NCI-H524 (cell line): ENCODE data around the gene SPATA31E1.
"Not testable (repeated sequence)": the region's sequence is repeated elsewhere in the genome, so short reads cannot be mapped to it uniquely, and the experiment has no call there.

ENCODE experiments used
- DNase-seq, 2 experiments: peaks; one replicate each; lab custom pipeline; 2025; lab: John Stamatoyannopoulos, UW

Gene SPATA31E1

DNA sequence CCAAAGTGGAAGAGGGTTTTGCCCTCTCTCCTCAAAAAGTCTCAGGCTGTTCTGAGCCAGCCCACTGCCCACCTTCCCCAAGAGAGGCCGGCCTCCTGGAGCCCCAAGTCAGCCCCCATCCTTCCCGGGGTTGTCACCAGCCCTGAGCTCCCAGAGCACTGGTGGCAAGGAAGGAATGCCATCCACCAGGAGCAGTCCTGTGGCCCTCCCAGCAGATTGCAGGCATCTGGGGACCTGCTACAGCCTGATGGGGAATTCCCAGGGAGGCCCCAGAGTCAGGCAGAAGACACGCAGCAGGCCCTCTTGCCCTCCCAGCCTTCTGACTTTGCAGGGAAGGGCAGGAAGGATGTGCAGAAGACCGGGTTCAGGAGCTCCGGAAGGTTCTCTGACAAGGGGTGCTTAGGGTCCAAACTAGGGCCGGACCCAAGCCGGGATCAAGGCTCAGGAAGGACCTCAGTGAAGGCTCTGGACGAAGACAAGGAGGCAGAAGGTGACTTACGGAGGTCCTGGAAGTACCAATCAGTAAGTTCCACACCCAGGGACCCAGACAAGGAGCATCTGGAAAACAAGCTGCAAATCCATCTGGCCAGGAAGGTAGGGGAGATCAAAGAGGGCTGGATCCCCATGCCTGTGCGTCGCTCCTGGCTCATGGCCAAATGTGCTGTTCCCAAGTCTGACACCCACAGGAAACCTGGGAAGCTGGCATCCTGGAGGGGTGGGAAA is 3.7 kb downstream of the SPATA31E1 start:
- peak in 1 of 2 experiments; percentile 21 for DNase-seq

DNA sequence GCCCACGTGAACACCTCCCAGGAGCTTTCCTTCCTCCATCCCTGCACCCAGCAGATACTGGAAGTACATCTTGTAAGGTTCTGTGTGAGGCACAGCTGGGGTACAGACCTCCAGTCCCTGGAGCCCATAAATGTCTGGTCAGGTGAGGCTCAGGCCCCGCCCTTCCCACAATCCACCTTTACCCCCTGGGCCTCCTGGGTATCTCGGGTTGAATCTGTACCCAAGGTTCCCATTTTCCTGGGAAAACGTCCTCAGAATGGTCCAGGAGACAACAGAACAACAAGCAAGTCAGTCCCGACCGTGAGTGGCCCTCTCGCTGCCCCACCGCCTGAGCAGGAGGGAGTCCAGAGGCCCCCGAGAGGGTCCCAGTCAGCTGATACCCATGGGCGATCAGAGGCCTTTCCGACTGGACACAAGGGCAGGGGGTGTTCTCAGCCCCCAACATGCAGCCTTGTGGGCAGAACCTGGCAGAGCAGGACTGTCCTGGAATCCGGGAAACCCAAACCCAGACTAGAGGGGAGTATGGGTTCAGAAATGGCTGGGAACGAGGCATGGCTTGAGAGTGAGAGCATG is 4.3 kb downstream of the SPATA31E1 start:
- DNase-seq: no peak

DNA sequence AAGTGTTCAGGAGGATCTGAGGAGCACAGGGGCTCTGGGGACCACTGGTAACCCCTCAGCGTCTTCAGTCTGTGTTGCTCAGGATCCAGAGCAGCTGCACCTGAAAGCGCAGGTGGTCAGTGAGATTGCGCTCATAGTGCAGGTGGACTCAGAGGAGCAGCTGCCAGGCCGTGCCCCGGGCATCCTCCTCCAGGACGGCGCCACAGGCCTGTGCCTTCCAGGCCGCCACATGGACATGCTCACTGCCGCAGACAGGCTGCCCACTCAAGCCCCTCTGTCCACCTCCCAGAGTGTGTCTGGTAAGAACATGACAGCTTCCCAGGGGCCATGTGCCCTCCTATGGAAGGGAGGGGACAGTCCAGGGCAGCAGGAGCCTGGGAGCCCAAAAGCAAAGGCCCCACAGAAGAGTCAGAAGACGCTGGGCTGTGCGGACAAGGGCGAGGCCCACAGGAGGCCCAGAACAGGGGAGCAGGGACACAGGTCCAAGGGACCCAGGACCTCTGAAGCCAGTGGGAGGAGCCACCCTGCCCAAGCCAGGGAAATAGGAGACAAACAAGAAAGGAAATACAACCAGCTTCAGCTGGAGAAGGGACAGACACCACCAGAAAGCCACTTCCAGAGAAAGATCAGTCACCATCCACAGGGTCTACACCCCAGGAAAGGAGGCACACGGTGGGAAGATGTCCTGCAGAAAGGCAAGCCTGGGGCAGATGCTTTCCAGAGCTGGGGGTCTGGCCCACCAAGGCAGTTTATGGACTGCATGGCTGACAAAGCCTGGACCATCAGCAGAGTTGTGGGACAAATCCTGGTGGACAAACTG is 5.2 kb downstream of the SPATA31E1 start:
- DNase-seq: no peak

DNA sequence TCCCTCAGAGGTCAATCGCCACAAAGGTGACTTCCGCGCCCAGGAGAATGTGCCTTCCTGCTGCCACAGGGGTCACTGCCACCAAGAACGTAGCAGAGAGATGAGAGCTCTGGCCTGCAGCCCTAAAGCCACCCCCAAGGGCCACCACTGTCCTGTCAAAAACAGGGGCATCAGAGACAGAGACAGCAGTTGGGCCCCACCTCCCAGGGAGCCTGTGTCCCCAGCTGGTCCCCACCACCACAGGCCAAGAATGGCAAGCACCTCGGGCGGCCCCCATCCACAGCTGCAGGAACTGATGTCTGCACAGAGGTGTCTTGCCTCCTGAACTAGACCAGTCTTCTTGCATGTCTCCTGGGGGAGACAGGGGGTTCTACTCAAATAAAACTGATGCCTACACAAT is 5.8 kb downstream of the SPATA31E1 start:
- no peak for DNase-seq

DNA sequence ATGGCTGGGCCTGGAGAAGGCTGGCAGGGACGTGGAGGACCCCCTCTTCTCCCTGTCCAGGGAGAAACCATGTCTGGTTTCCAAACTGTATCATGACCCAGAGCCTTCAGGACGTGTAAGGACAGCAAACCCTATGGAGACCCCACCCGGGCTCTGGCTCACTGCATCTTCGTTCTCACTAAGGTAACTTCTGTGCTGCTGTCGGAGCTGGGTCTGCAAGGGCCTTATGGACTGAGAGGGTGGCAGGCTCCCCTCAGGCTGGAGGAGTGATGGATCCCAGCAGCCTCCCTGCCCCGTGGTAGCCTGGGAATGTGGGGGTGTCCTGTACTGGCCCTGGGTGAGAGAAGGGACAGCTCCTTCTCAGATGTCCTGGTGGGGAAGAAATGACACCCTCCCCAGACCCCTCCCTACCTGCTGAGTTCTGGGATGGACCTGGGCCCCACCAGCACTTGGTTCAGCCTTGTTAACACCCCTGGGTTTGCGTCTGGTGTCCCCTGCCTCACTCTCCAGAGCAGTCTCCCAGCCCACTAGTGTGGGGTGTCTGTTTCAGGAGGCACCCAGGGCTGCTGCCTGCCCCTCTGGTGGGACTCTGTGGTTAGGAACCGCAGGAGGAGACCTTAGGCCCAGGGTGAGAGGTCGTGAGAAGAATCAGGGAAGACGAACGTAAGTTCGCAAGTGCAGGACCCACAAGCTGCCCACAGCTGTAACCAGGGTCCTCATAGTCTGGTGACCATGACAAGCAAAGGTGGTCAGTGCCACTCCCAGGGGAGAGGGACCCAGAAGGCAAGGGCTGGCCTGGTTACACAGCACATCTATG is 6.6 kb downstream of the SPATA31E1 start:
- no peak for DNase-seq

DNA sequence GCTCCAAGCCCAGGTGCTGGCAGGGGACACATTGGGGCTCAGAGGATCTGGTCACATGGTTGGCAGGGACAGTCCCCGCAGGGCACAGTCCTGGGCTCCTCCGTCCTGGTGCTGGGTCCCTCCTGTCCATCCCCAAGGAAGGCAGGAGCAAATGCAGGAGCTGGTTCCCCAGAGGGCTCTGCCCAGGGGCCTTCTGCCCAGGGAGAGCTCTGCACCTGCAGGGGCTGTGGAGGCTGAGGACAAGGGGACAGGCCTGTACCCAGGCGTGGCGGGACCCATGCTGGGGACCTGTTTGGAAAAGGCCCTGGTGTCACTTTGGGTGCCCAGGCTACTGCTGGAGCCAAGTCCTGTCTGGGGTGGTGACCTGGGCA is 7.2 kb downstream of the SPATA31E1 start:
- DNase-seq: no peak

DNA sequence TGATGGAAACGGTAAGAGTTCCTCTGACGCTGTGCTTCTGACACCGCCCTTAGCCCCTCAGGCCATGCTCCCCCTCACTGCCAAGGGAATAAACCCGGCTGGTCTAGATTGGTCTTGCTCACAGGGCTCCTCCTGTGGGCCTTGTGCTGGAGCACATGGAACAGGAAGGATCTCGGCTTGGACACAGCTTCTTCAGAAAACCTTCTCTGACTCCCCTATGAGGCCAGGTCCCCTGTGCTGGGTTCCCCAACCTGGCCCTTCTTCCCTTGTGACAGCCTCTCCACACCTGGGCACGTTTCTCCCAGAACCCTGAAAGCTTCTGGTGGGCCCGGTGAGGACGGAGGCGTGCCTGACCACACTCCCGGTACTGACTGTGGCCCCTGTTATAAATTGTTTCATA is 8.2 kb downstream of the SPATA31E1 start:
- DNase-seq: no peak

DNA sequence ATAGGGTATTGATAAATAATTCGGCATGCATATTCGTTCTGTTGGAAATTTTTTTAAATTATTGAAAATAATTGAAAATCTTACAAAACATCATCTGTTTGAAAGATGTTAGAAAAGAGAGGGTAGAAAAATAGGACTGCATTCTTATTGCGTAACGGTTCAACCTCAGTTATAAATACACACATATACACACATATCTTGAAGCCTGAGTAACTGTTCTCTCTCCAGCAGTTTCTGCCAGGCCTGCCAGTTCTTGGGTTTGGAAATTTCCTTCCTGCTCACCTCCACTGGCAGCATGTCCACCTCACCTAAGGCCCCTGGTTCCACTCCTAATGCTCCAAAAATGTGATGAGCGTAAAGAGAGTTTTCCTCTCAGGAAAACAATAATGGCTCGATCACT is 9.1 kb downstream of the SPATA31E1 start:
- DNase-seq: no peak

DNA sequence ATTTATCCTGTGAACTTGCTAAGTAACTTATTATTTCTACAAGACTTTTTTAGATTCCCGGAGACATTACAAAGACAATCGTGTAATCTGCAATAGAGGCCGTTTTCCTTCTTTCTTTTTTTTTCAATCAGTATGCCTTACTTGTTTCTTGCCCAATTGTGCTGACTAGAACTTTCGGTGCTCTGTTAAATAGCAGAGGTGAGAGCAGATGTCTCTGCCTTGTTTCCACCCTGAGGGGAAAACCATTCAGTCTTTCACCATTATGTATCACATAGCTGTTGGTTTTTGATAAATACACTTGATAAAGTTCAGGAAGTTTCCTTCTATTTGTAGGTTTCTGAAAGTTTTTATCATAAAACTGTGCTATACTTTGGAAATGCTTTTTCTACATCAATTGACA is 10.3 kb downstream of the SPATA31E1 start:
- no peak for DNase-seq

DNA sequence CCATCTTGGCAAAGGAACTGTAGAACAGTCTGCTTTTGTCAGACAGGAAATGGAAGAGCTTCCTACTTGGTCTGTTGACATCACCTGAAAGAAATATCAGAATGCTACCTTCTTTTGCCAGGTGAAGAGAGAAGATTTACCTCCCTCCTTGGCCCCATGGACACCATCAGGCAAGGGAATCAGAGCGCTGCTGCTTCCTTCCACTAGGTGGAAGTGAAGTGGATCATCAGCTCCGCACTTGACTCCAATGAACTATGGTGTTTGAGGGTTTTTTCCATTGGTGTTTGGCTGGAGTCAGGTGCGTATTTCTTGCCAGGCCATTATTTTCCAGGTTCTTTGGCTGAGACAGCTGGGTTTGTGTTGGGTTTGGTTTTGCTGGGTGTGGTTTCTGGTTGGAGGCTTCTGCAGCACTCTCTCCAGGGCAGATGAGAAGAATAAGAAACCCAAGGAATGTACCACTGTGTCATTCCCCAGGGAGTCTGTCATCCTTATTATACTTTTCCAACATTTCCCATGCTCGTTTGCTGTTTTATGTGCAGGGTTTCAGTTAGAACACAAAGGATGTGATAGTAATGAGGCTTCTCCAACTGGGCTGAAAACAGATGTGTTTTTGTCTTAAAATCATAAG is 12.4 kb downstream of the SPATA31E1 start:
- DNase-seq: no peak

DNA sequence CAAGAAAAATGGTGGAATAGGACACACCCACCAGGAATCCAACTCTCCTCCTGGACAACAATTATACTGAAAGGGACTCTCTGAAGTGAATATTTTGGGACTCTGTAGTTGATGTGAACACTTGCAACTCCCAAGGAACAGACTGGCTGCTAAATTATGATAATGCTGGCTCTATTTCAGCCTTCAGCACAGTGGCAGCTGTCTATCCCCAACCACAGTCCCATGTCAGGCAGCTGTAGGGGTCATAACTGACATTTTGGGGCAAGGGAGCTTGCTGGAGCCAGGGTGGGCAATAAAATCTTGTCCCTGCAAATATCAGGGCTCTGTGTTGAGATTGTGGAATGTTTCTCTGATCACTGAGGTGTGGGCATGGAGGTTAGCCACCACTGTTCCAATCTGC is 14.2 kb downstream of the SPATA31E1 start:
- no peak for DNase-seq

DNA sequence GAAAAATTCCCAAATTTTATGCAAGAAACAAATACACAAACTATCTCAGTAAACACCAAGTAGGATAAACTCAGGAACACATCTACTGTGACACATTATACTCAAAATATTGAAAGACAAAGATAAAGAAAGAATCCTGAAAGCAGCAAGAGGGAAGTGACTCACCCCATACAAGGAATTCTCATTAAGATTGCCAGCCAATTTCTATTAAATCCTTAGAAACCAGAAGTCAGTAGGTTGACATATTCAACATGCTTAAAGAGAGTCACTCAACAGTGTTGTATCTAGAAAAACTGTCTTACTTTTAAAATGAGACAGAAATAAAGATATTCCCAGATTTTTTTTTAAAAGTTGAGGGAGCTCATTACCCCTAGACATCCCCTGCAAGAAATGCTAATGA is 15.5 kb downstream of the SPATA31E1 start:
- DNase-seq: no peak

DNA sequence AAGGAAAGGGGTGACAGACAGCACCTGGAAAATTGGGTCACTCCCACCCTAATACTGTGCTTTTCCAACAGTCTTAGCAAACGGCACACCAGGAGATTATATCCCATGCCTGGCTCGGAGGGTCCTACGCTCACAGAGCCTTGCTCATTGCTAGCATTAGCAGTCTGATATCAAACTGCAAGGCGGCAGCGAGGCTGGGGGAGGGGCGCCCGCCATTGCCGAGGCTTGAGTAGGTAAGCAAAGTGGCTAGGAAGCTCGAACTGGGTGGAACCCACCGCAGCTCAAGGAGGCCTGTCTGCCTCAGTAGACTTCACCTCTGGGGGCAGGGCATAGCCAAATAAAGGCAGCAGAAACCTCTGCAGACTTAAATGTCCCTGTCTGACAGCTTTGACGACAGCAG is 19.7 kb downstream of the SPATA31E1 start:
- not testable (repeated sequence) for DNase-seq

DNA sequence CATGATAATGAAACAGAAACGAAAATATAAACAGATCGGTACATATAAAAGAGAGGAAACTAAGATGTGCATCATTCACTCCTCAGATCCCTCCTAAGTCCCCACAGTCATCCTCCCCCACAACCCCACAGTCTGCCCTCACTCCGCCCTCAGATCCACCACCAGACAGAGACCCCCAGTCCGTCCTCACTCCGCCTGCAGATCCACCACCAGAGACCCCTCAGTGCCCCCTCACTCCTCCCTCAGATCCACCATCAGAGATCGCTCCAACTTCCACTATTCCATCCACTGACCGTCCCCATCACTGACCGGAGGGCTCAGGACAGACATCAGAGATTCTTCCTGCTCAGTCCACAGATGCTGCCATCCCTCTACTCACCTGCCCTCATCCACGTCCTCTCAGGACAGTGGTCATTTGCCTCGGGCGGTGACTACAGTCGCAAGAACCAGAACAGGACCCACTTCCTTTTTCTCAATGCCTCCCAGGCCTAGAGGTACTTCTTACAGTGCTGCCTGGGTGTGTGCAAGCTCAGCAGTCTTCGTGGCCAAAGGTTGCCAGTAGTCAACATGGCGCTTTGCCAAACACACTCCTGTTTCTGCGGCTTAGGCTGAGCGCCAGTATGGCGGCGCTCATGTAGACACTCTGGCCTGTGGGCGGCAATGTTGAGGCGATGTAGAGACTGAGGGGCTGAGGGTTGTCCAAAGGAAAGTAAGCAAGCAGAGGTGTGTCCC is 26.8 kb downstream of the SPATA31E1 start:
- DNase-seq: no peak

DNA sequence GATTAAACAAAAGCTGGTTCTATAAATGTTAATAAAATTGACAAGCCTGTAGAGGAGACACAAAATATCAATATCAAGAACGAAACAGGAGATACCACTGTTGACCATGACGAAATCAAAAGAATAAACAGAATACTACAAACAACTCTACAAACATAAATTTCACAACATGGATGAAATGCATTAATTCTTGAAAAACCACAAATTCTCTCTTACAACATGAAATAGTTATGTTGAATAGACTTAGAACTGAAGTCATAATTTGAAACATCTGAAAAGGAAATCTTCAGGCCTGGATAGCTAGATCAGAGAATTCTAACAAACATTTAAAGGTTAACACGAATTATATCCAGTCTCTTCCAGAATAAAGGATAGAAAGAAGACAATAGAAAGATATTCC is 28.1 kb downstream of the SPATA31E1 start:
- no peak for DNase-seq

DNA sequence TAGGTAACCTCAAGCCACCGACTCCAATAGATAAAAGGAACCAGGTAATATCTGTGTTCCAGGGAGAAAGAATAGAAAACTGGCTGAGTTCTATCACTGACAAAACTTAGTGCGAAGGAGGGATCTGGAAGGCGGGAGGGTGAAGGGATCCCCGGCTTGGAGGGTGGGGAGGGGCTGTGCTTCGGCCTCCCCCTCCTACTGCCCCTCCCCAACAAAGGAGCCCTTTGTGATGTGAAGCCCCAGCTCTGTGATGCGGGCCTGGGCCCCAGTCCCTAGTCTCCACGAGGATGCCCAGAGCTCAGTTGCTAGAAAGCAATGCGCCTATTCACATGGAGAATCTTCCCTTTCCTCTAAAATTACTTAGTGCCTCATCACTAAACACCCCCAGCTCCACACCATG is 35.0 kb downstream of the SPATA31E1 start, which contains the start of gene SPATA31C1:
Gene SPATA31C1, plus strand, starts transcription at position 301 of the 400 bp plus-strand sequence.
- not testable (repeated sequence) for DNase-seq

DNA sequence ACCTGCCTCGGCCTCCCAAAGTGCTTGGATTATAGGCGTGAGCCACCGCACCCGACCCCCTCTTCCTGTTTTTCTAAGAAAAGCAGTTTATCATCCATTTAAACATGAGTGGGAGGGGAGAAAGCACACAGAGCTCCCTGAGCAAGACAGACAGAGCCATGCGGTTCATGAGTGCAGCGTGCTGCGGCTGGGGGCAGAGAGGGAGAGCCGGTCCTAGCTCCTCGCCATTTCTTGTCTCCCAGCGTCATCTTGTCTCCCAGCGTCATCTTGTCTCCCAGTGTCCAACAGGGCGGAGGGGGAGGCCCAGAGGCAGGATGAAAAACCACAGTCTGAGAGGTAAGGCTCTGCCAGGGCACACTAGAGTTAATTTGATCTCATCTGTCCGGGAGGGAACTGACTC is 36.3 kb downstream of the SPATA31E1 start:
- DNase-seq: not testable (repeated sequence)

DNA sequence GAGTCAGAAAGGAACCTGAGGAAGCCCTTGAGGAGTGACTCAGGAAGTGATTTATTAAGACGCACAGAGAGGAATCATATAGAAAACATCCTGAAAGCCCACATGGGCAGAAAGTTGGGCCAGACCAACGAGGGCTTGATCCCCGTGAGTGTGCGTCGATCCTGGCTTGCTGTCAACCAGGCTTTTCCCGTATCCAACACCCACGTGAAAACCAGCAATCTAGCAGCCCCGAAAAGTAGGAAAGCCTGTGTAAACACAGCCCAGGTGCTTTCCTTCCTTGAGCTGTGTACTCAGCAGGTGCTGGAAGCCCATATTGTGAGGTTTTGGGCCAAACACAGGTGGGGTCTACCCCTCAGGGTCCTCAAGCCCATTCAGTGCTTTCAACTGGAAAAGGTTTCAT is 38.9 kb downstream of the SPATA31E1 start:
- not testable (repeated sequence) for DNase-seq

DNA sequence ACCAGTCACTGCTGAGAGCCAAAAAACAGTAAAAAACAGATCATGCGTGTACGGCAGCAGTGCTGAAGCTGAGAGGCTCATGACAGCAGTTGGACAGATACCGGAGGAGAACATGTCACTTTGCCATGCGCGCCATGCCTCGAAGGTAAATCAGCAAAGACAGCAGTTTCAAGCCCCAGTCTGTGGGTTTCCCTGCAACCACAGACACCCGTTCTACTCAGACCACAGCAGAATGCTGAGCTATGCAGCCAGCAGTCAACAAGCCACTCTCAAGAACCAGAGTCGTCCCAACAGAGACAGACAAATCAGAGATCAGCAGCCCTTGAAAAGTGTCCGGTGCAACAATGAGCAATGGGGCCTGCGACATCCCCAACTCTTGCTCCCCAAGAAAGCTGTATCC is 40.3 kb downstream of the SPATA31E1 start:
- DNase-seq: not testable (repeated sequence)

DNA sequence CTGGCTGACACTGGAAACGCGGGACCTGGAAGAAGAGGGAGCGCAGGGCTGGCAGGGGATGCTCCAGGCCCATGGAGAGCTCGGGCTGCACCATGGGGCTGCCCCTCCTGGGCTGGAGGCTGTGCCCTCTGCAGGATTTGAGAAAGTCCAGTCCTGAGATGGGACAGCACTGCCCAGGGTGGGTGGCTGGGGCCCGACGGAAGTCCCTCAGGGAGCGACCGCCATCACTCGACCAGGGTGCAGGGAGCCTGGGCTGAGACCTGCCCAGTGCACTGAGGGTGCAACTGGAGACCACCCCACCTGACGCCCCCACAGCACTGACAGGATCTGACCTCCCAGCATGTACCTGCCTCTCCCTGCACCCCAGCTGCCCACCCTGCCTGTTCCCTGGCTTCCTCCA is 42.2 kb downstream of the SPATA31E1 start:
- DNase-seq: not testable (repeated sequence)

DNA sequence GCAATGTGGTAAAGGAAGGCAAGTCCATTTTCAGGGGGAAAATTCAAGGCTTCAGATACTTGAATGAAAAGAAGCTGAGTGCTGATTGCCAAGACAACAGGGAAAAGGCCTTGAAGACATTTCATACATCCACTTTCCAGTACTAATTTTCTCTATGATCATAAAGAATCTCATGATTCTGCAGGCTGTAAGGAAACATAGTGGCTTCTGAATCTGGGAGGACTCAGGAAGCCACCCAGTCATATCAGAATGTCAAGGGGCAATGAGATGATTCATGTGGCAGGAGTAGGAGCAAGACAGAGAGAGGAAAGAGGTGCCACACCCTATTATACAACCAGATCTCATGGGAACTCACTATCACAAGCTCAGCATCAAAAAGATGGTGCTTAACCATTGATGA is 46.5 kb downstream of the SPATA31E1 start:
- DNase-seq: not testable (repeated sequence)
